ENCODE data around the gene METTL18.

The METTL18 gene

GRCh38 chr1:169804941-169805340 lies 10.2 kb upstream of the METTL18 start:
- no peak overlapping the region for H3K27ac ChIP-seq
- TF ChIP-seq ZFX (IDR thresholded peaks at IDR 0.05; ENCODE audit: borderline replicate concordance) (no peak), CTCF (IDR thresholded peaks at IDR 0.05) (no peak)

GRCh38 chr1:169802888-169803287 lies 8.2 kb upstream of the METTL18 start:
- H3K27ac ChIP-seq = no peak overlapping the region
- TF ChIP-seq ZFX (IDR thresholded peaks at IDR 0.05; ENCODE audit: borderline replicate concordance) = no peak
- no peak for TF ChIP-seq CTCF (IDR thresholded peaks at IDR 0.05)

GRCh38 chr1:169797281-169797680 lies 2.6 kb upstream of the METTL18 start:
- TF ChIP-seq CTCF (IDR thresholded peaks at IDR 0.05) (no peak), ZFX (IDR thresholded peaks at IDR 0.05; ENCODE audit: borderline replicate concordance) (no peak)
- H3K27ac ChIP-seq = no peak overlapping the region

- TF ChIP-seq ZFX (IDR thresholded peaks at IDR 0.05; ENCODE audit: borderline replicate concordance) = no peak
- no peak for TF ChIP-seq CTCF (IDR thresholded peaks at IDR 0.05)
- H3K27ac ChIP-seq = no peak overlapping the region
Measured at GRCh38 chr1:169796274-169796810, 1.6 kb upstream of the METTL18 start.

GRCh38 chr1:169795687-169796086 lies 980 bp upstream of the METTL18 start:
- H3K27ac ChIP-seq = no peak overlapping the region
- no peak for TF ChIP-seq ZFX (IDR thresholded peaks at IDR 0.05; ENCODE audit: borderline replicate concordance)
- no peak for TF ChIP-seq CTCF (IDR thresholded peaks at IDR 0.05)

- TF ChIP-seq ZFX (IDR thresholded peaks at IDR 0.05; ENCODE audit: borderline replicate concordance) (no peak), CTCF (IDR thresholded peaks at IDR 0.05) (no peak)
- peak overlapping the region; percentile 66 for H3K27ac ChIP-seq
Measured at GRCh38 chr1:169793730-169794129, 977 bp downstream of the METTL18 start.

- no peak overlapping the region for H3K27ac ChIP-seq
- no peak for TF ChIP-seq ZFX (IDR thresholded peaks at IDR 0.05; ENCODE audit: borderline replicate concordance)
- TF ChIP-seq CTCF (IDR thresholded peaks at IDR 0.05) = no peak
Measured at GRCh38 chr1:169788402-169788801, 6.3 kb downstream of the METTL18 start.
